ENCODE measurements around the gene CIZ1. TPM values are rescaled to one million over a fixed set of nuclear protein-coding genes. Genes with fewer than 3 reads are reported as not detected.

CIZ1 gene
- total and polyA plus RNA-seq, 8 donors, result 56.5 to 87.9 (median 77.4) TPM

DNA sequence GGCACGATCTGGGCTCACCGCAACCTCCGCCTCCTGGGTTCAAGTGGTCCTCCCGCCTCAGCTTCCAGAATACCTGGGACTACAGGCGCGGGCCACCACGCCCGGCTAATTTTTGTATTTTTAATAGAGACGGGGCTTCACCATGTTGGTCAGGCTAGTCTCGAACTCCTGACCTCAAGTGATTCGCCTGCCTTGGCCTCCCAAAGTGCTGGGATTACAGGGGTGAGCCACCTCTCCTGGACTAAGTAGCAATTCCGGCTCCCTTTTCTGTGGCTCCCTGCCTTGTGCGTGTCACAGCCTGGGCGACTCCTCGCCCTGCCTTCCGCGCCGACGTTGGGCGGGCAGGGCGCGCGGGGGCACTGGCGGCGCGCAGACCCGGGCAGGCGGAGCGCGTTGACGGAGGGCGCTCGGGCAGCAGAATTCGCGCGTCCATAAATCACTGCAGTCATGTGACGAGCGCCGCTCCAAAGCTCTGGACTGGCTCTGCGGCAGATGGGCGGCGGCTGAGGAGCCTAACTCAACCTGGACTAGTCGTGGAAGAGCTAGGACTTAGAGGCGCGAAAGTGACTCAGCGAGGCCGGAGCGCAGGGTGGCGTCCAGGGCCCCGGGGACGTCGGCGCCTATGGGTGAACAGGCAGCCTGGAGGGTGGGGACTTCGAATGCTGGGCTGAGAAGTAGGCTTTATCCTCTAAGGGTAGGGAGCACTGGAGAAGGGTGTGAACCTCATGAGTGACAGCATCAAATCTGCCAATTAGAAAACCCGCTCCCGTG, 1.4 kb upstream of the CIZ1 start:
- FAIRE-seq (no peak), ATAC-seq (peak; percentile 53 to 90 (median 76)), DNase-seq (peak; percentile 58 to 92 (median 78))
- Histone ChIP-seq H3K36me3 (peaks cover 0 to 5% (median 0%) of the 10 kb centered on the region in 3 donors), H3K27ac (peak overlapping the region; percentile 45 to 87 (median 62)), H3K4me1 (peaks cover 0 to 8% (median 6%) of the 10 kb centered on the region in 3 donors), H3K4me3 (peak overlapping the region in 3 of 4 donors; percentile 53 to 85 (median 68)), H3K9me3 (no peaks in the 10 kb centered on the region), H3K27me3 (no peaks in the 10 kb centered on the region)
- intact Hi-C loops (cut with DNase I), result no loop called here
- 12 to 13% methylated on average over 55 to 56 of the region's 56 CpGs for WGBS, 2 donors
- TF ChIP-seq CTCF (IDR thresholded peaks at IDR 0.05), result peak in 1 of 4 donors; percentile 5

DNA sequence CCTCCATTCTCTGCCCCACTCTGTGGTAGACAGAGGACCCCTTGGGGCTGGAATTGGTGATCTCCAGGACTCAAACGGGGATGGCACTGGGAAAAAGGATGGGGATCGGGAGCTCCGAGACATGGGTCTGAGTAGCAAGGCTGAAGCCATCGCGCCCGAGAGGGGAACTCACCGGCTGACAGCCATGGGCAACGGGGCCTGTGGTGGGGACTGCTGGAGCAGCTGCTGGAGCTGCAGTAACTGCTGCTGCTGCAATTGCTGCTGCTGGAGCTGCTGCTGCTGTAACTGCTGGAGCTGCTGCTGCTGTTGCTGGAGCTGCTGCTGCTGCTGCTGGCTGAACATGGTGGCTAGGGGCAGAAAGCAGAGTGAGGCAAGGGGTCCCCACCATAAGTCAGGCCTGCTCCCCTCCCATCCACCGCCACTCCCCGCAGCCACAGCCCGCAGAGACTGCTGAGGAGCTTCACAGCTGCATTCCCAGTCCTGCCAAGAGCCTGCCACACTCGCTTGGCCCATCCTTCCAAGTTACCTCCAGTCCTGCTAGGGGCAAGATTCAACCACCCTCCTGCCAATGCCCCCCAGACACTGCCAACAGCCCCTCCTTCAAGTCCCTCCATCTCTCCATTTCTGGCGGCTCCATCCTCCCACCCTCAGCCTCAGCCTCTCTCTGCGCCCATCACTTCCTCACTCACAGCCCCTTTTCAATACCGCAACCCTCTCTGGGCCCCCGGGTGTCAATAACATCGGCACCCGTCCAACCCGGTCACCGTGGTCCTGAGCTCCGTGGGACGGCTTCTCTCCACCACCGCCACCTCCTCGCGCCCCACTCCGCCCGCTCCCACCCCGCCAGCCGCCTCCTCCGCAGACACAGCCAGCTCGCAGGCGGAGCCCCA, 611 bp downstream of the CIZ1 start:
- TF ChIP-seq CTCF (IDR thresholded peaks at IDR 0.05), result no peak
- peak overlapping the region; percentile 45 to 87 (median 73) for H3K27ac ChIP-seq
- peak overlapping the region; percentile 53 to 85 (median 76) for H3K4me3 ChIP-seq
- ATAC-seq (peak in 2 of 4 donors; percentile 11 to 21), DNase-seq (peak in 1 of 6 donors; percentile 53), FAIRE-seq (no peak)
- intact Hi-C loops (cut with DNase I), result no loop called here
- H3K36me3 ChIP-seq, result peaks cover 0 to 7% (median 0%) of the 10 kb centered on the region in 3 donors
- H3K4me1 ChIP-seq, result peaks cover 0 to 8% (median 6%) of the 10 kb centered on the region in 3 donors
- H3K9me3 ChIP-seq, result no peaks in the 10 kb centered on the region
- WGBS, 2 donors, result 19 to 22% methylated on average over 29 to 32 of the region's 32 CpGs
- H3K27me3 ChIP-seq, result no peaks in the 10 kb centered on the region

DNA sequence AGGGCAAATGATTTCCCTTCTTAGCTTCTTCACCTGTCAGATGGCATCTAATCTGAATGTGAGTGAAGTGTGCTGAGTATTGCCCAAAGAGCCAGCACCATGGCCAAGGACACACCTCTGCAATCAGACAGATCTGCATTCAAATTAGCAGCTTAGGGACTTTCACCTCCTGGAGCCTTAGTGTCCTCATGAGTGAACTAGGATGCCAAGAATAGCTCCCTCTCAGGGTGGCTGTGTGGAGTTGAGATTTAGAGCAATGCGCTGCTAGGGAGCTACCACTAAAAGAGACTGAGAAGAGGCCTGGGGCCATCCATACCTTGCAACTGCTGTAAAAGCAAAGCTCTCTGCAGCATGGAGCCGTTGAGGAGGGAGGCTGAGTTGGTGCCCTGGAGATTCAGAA, 1.4 kb downstream of the CIZ1 start:
- peak overlapping the region in 1 of 4 donors; percentile 85 for H3K4me3 ChIP-seq
- no peak for ATAC-seq
- WGBS, 2 donors, result 76 to 86% methylated on average over 2 of the region's 2 CpGs

DNA sequence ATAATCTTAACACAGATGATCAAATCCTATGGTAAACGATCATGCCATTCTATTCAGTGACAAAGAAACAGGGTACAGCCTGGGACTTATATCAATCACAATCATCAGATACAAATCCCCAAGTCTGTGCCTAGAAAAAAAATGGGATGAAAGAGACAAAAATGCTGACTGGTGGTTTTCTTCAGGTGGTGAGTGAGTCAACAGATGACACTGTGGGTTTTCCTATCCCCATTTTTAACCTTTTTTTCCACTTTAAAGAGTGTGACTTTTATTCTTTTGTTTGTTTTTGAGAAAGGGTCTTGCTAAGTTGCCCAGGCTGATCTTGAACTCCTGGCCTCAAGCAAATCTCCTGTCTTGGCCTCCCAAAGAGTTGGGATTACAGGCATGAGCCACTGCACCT, 3.2 kb downstream of the CIZ1 start:
- Histone ChIP-seq H3K9me3 (no peaks in the 10 kb centered on the region), H3K27ac (no peak overlapping the region), H3K4me3 (no peak overlapping the region), H3K4me1 (peaks cover 0 to 8% (median 6%) of the 10 kb centered on the region in 3 donors), H3K36me3 (peaks cover 0 to 20% (median 6%) of the 10 kb centered on the region in 3 donors), H3K27me3 (no peaks in the 10 kb centered on the region)
- DNase-seq (no peak), FAIRE-seq (no peak), ATAC-seq (no peak)
- intact Hi-C loops (cut with DNase I), result no loop called here
- 71 to 76% methylated on average over 1 of the region's 1 CpG for WGBS, 2 donors
- no peak for TF ChIP-seq CTCF (IDR thresholded peaks at IDR 0.05)

More for the DNA sequence above, 1.4 kb downstream of the CIZ1 start:
- Histone ChIP-seq H3K27me3 (no peaks in the 10 kb centered on the region), H3K9me3 (no peaks in the 10 kb centered on the region), H3K4me1 (peaks cover 0 to 8% (median 6%) of the 10 kb centered on the region in 3 donors), H3K36me3 (peaks cover 0 to 14% (median 0%) of the 10 kb centered on the region in 3 donors), H3K27ac (no peak overlapping the region)
- intact Hi-C loops (cut with DNase I), result no loop called here
- DNase-seq (no peak), FAIRE-seq (no peak)
- TF ChIP-seq CTCF (IDR thresholded peaks at IDR 0.05), result no peak

All from pancreas (tissue), 10 donors.